ENCODE results near the gene YEATS2.

DNA sequence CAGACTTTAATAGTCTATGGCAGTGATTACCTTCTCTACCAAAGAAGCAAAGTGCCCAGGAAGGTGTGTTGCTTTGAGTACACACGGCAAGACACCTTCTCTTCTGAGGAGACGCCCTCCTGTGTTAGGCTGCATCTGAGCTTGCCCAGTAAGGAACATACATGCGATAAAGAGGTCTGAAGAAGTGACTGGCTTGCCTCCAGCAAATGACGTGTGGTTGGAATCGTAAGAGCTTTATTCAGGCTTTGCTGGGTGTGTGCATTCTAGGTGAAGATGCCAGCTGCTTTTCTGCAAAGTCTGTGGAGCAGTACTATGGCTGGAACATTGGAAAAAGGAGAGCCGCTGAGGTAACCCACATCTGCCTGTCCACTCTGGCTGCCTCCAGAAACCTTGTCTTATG lies 105.4 kb downstream of the YEATS2 start:
- TF ChIP-seq, protein P1, sequence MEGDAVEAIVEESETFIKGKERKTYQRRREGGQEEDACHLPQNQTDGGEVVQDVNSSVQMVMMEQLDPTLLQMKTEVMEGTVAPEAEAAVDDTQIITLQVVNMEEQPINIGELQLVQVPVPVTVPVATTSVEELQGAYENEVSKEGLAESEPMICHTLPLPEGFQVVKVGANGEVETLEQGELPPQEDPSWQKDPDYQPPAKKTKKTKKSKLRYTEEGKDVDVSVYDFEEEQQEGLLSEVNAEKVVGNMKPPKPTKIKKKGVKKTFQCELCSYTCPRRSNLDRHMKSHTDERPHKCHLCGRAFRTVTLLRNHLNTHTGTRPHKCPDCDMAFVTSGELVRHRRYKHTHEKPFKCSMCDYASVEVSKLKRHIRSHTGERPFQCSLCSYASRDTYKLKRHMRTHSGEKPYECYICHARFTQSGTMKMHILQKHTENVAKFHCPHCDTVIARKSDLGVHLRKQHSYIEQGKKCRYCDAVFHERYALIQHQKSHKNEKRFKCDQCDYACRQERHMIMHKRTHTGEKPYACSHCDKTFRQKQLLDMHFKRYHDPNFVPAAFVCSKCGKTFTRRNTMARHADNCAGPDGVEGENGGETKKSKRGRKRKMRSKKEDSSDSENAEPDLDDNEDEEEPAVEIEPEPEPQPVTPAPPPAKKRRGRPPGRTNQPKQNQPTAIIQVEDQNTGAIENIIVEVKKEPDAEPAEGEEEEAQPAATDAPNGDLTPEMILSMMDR (IDR thresholded peaks at IDR 0.05; ENCODE audit: insufficient read depth, low read depth, low read length) = no peak
- TF ChIP-seq EZH2 (IDR thresholded peaks at IDR 0.05; ENCODE audit: insufficient read depth, low read length) = no peak

Measured in astrocyte (in vitro differentiated cells and primary cell).